HepG2 (cell line): ENCODE data around the gene ZBTB46. TPM values are rescaled to one million over a fixed set of nuclear protein-coding genes. Genes with fewer than 3 reads are reported as not detected.
A peak's percentile ranks its signal among the peaks of the same experiment; 100 is the strongest.

Experiments
- ARNTL ChIP-seq: sonication (generic); formaldehyde crosslinking; IDR thresholded peaks from 2 replicates; pipeline ENCODE4 v1.4.0; 2020; ENCODE audit warnings: mild to moderate bottlenecking, missing genetic modification reagents
- EEA1 ChIP-seq: sonication (generic); formaldehyde crosslinking; IDR thresholded peaks from 2 replicates; pipeline ENCODE4 v1.5.1; 2020; ENCODE audit warnings: mild to moderate bottlenecking, missing genetic modification reagents, borderline replicate concordance
- RBM22 ChIP-seq: fragments of 200-400 bp; formaldehyde crosslinking; optimal IDR thresholded peaks from 2 replicates; pipeline ENCODE3; 2017; ENCODE audit warnings: mild to moderate bottlenecking, low read length, moderate library complexity
- REL ChIP-seq: sonication (generic); formaldehyde crosslinking; conservative IDR thresholded peaks from 2 replicates; pipeline ENCODE4 v1.8.0; 2022; ENCODE audit warnings: mild to moderate bottlenecking, missing genetic modification reagents, moderate library complexity
- THAP11 ChIP-seq: IDR thresholded peaks from 2 replicates; pipeline ENCODE4 v1.6.1; 2016; ENCODE audit warnings: missing biosample characterization, missing genetic modification reagents
- ZBTB21 ChIP-seq: sonication (generic); formaldehyde crosslinking; IDR thresholded peaks from 2 replicates; pipeline ENCODE4 v1.4.0; 2020; ENCODE audit warnings: missing genetic modification reagents
- ZFAT ChIP-seq: sonication (generic); formaldehyde crosslinking; conservative IDR thresholded peaks from 2 replicates; pipeline ENCODE4 v1.8.1; 2023; ENCODE audit warnings: missing genetic modification reagents, inconsistent platforms
- ZNF234 ChIP-seq: sonication (generic); formaldehyde crosslinking; conservative IDR thresholded peaks from 2 replicates; pipeline ENCODE4 v1.5.1; 2020; ENCODE audit warnings: mild to moderate bottlenecking, missing genetic modification reagents
- ZNF335 ChIP-seq: sonication (generic); formaldehyde crosslinking; IDR thresholded peaks from 2 replicates; pipeline ENCODE4 v1.4.0; 2020; ENCODE audit warnings: missing genetic modification reagents
- ZNF83 ChIP-seq: sonication (generic); formaldehyde crosslinking; IDR thresholded peaks from 2 replicates; pipeline ENCODE4 v1.4.0; 2020; ENCODE audit warnings: missing genetic modification reagents, mild to moderate bottlenecking, borderline replicate concordance
- polyA plus RNA-seq, 8 experiments: library from polyadenylated mRNA; depleted of rRNA in 3 of 8; stranded (reverse) in 7 of 8; unstranded in 1 of 8; fragments of >200 nt; fragmentation: Illumina TruSeq in 4 of 8; extraction: Trizol in 4 of 8; gene quantifications; 2 replicates each; pipeline versions ENCODE4 v1.2.1 to v1.2.3, GENCODE V29; 2011 to 2016; ENCODE audit warnings: low read depth in 4 of 8, missing spikeins in 1 of 8, mixed read lengths in 1 of 8; ENCODE audit not compliant: insufficient read depth in 1 of 8
- total RNA-seq, 5 experiments: library from RNA; depleted of rRNA; stranded (reverse); fragments of >200 nt; fragmentation: Illumina TruSeq; extraction: Trizol; gene quantifications; 2 replicates each; pipeline ENCODE4 v1.2.3, GENCODE V29; 2016; ENCODE audit warnings: low read depth in 1 of 5
- TF ChIP-seq, protein P1 (sequence below): sonication (generic); formaldehyde crosslinking; IDR thresholded peaks from 2 replicates; pipeline ENCODE4 v1.5.0; 2020; ENCODE audit warnings: mild to moderate bottlenecking, low read depth, missing genetic modification reagents, borderline replicate concordance
- TF ChIP-seq, protein P2 (sequence below): sonication (generic); formaldehyde crosslinking; IDR thresholded peaks from one replicate; pipeline ENCODE4 v1.5.1; 2020; ENCODE audit warnings: mild to moderate bottlenecking, missing genetic modification reagents; ENCODE audit errors: not compliant biosample characterization
- TF ChIP-seq, protein P3 (sequence below): sonication (generic); formaldehyde crosslinking; IDR thresholded peaks from 2 replicates; pipeline ENCODE4 v1.4.0; 2020; ENCODE audit warnings: missing genetic modification reagents
- TF ChIP-seq, protein P4 (sequence below): sonication (generic); formaldehyde crosslinking; IDR thresholded peaks from 2 replicates; pipeline ENCODE4 v1.5.0; 2020; ENCODE audit warnings: mild to moderate bottlenecking, missing genetic modification reagents, borderline replicate concordance

Gene ZBTB46
- total and polyA plus RNA-seq, 2 of the 13 experiments (the other 11 are each of a cell fraction or from before 2014, with no cell fraction given), result 1.6 to 13.5 TPM

DNA sequence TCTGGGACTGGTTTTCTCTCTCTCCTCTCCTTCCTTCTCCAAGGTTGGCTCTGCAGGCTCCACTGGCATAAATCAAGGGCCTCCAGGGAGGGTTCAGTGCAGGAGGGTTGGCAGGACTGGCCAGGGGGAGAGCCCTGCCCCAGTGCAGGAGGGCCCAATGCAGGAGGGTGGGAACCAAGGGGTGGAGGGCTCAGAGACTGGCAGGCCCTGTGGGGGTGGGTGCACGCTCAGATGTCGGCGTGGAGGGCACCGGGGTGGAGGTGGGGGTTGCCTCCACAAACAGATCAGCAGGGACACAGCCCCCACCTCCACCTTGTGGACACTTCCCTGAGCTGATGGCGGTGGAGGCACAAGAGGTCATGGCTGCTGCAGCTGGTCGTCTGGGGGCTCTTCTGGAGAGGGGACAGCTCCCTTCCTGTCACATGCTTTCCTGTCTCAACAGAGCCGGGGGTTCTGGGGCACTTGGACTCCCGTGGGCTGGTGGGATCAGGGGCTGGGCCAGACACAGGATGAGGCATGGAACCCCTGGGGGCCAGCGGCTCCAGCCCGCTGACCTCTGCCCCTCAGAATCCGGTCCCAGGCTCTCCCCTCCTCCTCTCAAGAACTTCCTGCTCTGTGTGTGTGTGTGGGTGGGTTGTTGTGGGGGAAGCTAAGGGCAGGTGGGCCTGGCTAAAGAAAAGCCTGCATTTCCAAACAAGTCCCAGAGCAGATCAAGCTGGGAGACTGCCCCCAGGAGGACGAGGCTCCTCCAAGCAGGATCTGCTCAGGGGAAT is 27.5 kb upstream of the ZBTB46 start (continued):
- TF ChIP-seq ZBTB21 (CRISPR knock-in tag), result no peak
- peak; percentile 54 for TF ChIP-seq THAP11 (CRISPR knock-in tag)
- peak; percentile 28 for TF ChIP-seq RBM22
- TF ChIP-seq ZFAT (CRISPR knock-in tag), result no peak
- TF ChIP-seq ARNTL, result peak; percentile 62; the same call in 1 of the 2 replicates
- TF ChIP-seq REL (CRISPR knock-in tag), result no peak
- TF ChIP-seq, protein P1, sequence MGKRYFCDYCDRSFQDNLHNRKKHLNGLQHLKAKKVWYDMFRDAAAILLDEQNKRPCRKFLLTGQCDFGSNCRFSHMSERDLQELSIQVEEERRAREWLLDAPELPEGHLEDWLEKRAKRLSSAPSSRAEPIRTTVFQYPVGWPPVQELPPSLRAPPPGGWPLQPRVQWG (CRISPR knock-in tag), result 0 out of 2 replicates have a peak, but pooled peaks have one; percentile 82
- no peak for TF ChIP-seq ZNF234
- TF ChIP-seq ZNF335 (CRISPR knock-in tag), result no peak
- no peak; the same call in 1 of the 2 replicates for TF ChIP-seq EEA1 (CRISPR knock-in tag)
- TF ChIP-seq, protein P2, sequence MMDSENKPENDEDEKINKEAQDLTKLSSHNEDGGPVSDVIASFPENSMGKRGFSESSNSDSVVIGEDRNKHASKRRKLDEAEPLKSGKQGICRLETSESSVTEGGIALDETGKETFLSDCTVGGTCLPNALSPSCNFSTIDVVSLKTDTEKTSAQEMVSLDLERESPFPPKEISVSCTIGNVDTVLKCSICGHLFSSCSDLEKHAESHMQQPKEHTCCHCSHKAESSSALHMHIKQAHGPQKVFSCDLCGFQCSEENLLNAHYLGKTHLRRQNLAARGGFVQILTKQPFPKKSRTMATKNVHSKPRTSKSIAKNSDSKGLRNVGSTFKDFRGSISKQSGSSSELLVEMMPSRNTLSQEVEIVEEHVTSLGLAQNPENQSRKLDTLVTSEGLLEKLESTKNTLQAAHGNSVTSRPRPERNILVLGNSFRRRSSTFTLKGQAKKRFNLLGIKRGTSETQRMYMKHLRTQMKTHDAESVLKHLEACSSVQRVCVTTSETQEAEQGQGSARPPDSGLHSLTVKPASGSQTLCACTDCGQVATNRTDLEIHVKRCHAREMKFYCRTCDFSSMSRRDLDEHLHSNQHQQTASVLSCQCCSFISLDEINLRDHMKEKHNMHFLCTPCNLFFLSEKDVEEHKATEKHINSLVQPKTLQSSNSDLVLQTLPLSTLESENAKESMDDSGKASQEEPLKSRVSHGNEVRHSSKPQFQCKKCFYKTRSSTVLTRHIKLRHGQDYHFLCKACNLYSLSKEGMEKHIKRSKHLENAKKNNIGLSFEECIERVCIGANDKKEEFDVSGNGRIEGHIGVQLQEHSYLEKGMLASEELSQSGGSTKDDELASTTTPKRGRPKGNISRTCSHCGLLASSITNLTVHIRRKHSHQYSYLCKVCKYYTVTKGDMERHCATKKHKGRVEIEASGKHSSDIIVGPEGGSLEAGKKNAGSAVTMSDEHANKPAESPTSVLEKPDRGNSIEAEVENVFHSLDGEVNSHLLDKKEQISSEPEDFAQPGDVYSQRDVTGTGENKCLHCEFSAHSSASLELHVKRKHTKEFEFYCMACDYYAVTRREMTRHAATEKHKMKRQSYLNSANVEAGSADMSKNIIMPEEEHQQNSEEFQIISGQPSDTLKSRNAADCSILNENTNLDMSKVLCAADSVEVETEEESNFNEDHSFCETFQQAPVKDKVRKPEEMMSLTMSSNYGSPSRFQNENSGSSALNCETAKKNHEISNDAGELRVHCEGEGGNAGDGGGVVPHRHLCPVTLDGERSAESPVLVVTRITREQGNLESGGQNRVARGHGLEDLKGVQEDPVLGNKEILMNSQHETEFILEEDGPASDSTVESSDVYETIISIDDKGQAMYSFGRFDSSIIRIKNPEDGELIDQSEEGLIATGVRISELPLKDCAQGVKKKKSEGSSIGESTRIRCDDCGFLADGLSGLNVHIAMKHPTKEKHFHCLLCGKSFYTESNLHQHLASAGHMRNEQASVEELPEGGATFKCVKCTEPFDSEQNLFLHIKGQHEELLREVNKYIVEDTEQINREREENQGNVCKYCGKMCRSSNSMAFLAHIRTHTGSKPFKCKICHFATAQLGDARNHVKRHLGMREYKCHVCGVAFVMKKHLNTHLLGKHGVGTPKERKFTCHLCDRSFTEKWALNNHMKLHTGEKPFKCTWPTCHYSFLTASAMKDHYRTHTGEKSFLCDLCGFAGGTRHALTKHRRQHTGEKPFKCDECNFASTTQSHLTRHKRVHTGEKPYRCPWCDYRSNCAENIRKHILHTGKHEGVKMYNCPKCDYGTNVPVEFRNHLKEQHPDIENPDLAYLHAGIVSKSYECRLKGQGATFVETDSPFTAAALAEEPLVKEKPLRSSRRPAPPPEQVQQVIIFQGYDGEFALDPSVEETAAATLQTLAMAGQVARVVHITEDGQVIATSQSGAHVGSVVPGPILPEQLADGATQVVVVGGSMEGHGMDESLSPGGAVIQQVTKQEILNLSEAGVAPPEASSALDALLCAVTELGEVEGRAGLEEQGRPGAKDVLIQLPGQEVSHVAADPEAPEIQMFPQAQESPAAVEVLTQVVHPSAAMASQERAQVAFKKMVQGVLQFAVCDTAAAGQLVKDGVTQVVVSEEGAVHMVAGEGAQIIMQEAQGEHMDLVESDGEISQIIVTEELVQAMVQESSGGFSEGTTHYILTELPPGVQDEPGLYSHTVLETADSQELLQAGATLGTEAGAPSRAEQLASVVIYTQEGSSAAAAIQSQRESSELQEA (CRISPR knock-in tag), result peak; percentile 20
- TF ChIP-seq ZNF83 (CRISPR knock-in tag), result peak; percentile 20; the same call in 1 of the 2 replicates
- TF ChIP-seq, protein P3, sequence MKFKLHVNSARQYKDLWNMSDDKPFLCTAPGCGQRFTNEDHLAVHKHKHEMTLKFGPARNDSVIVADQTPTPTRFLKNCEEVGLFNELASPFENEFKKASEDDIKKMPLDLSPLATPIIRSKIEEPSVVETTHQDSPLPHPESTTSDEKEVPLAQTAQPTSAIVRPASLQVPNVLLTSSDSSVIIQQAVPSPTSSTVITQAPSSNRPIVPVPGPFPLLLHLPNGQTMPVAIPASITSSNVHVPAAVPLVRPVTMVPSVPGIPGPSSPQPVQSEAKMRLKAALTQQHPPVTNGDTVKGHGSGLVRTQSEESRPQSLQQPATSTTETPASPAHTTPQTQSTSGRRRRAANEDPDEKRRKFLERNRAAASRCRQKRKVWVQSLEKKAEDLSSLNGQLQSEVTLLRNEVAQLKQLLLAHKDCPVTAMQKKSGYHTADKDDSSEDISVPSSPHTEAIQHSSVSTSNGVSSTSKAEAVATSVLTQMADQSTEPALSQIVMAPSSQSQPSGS (CRISPR knock-in tag), result peak; percentile 60; the same call in 1 of the 2 replicates
- TF ChIP-seq, protein P4, sequence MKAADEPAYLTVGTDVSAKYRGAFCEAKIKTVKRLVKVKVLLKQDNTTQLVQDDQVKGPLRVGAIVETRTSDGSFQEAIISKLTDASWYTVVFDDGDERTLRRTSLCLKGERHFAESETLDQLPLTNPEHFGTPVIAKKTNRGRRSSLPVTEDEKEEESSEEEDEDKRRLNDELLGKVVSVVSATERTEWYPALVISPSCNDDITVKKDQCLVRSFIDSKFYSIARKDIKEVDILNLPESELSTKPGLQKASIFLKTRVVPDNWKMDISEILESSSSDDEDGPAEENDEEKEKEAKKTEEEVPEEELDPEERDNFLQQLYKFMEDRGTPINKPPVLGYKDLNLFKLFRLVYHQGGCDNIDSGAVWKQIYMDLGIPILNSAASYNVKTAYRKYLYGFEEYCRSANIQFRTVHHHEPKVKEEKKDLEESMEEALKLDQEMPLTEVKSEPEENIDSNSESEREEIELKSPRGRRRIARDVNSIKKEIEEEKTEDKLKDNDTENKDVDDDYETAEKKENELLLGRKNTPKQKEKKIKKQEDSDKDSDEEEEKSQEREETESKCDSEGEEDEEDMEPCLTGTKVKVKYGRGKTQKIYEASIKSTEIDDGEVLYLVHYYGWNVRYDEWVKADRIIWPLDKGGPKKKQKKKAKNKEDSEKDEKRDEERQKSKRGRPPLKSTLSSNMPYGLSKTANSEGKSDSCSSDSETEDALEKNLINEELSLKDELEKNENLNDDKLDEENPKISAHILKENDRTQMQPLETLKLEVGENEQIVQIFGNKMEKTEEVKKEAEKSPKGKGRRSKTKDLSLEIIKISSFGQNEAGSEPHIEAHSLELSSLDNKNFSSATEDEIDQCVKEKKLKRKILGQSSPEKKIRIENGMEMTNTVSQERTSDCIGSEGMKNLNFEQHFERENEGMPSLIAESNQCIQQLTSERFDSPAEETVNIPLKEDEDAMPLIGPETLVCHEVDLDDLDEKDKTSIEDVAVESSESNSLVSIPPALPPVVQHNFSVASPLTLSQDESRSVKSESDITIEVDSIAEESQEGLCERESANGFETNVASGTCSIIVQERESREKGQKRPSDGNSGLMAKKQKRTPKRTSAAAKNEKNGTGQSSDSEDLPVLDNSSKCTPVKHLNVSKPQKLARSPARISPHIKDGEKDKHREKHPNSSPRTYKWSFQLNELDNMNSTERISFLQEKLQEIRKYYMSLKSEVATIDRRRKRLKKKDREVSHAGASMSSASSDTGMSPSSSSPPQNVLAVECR (CRISPR knock-in tag), result peak; percentile 69; the same call in 1 of the 2 replicates
